Mononuclear cell (primary cell): ENCODE data around the gene UBR3. TPM values are rescaled to one million over a fixed set of nuclear protein-coding genes. Genes with fewer than 3 reads are reported as not detected.

ENCODE experiments used
- H3K27me3 ChIP-seq: 2 replicates; pipeline ENCODE4 v1.6.0; 2011; ENCODE audit warnings: low read length, control low read depth; ENCODE audit not compliant: insufficient read depth
- H3K4me1 ChIP-seq: 2 replicates; pipeline ENCODE4 v1.5.1; 2011; ENCODE audit warnings: mild to moderate bottlenecking, low read length, control low read depth; ENCODE audit not compliant: insufficient read depth
- H3K4me3 ChIP-seq: 2 replicates; pipeline ENCODE4 v1.5.1; 2011; ENCODE audit warnings: mild to moderate bottlenecking, low read length, moderate library complexity
- H3K9me3 ChIP-seq: 2 replicates; pipeline ENCODE4 v1.5.1; 2011; ENCODE audit warnings: low read depth, mild to moderate bottlenecking, control low read depth, low read length
- total RNA-seq: library from RNA; depleted of rRNA; stranded (reverse); fragments of >200 nt; gene quantifications from one replicate; pipeline ENCODE4 v1.2.3, GENCODE V29; 2012

Gene UBR3
- total RNA-seq, 1 donor = 38.5 TPM

DNA sequence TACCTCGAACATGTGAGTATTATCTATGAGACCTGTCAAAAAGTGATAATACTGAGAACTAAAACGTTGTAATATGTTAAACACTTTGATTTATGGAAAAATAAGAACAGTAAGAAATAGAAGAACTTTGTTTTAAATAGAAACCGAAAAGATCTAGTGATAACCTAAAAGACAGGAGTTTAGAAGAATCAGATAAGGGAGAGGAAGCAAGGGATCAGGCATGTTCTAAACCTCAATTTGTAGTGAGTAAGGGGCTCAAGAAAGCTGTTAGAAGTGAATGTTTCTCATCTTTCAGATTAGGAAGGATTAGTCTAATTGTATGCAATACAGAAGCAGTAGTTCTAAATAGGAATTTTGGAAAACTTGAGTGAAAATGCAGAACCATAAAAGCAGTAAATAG lies 182.0 kb downstream of the UBR3 start:
- H3K4me1 ChIP-seq = no peaks in the 10 kb centered on the region
- no peaks in the 10 kb centered on the region for H3K27me3 ChIP-seq
- no peak overlapping the region for H3K4me3 ChIP-seq
- no peaks in the 10 kb centered on the region for H3K9me3 ChIP-seq

DNA sequence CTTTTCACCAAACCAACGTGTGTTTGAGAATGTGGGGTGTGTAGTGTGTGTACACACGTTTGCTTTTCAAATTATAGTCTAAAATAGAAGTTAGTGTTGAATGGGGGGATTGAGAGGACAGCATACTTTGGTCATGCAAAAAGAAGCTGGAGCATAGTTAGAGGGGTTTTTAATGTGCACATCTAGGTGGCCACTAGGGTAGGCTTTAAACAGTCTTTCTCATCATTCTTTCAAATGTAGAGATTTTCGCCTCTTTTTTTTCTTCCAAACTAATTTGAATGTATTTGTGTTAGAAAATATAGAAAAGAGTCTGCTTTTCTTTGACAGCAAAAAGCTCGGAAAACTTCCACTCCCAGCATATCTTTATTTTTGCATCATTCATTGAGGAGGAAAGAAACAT lies 185.5 kb downstream of the UBR3 start:
- Histone ChIP-seq H3K27me3 (no peaks in the 10 kb centered on the region), H3K9me3 (no peaks in the 10 kb centered on the region), H3K4me3 (no peak overlapping the region), H3K4me1 (no peaks in the 10 kb centered on the region)

DNA sequence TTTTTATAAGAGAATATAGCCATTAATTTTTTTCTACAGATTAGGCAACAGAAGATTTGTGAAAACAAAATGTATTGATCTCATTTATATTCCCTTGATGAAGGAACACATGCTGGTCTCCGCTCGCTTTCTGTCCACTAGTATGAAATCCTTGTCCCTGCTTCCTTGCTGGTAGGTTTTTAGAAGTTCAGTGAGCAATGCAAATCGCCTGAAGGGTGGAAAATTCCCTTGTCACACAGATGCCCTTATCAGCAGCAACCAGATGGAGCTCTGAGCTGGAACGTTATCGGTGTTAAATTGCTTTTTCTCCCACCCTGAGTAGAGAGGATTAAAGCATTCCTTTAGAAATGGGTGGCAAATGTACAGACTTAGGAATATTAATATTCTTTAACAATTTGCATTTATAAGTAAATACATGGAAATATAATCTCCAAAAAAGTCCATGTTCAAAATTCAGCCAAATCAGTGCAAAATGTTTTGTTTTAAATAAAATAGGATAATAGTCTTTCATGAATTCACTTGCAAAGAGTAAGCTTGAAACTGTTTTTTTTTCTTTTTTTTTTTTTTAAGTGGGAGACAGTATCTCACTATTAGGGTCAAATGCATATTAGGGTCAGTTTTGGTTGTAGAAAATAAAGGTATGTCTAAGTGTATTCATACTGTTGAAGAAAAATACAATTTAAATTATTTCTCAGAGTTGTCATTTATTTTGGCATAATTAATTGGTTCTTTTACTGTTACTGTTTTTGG lies 186.7 kb downstream of the UBR3 start:
- Histone ChIP-seq H3K4me3 (no peak overlapping the region), H3K27me3 (no peaks in the 10 kb centered on the region), H3K9me3 (no peaks in the 10 kb centered on the region), H3K4me1 (no peaks in the 10 kb centered on the region)

DNA sequence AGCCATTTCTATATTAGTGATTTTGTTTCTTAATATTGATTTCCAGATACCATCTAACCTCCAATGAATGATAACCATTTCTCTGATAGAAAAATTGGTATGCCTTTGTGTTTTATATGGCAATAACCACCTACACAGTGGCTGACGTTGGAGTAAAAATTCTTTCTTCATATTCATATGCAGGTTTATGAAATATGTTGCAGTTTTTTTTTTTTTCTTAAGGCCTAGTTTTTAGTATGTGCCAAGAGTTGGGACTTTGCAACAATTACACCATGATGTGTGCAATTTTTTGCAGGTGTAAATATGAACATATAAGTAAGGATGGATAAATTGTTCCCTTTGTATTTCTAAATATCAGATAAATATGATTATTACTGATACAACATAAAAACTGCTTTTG lies 187.5 kb downstream of the UBR3 start:
- Histone ChIP-seq H3K4me1 (no peaks in the 10 kb centered on the region), H3K9me3 (no peaks in the 10 kb centered on the region), H3K27me3 (no peaks in the 10 kb centered on the region), H3K4me3 (no peak overlapping the region)

DNA sequence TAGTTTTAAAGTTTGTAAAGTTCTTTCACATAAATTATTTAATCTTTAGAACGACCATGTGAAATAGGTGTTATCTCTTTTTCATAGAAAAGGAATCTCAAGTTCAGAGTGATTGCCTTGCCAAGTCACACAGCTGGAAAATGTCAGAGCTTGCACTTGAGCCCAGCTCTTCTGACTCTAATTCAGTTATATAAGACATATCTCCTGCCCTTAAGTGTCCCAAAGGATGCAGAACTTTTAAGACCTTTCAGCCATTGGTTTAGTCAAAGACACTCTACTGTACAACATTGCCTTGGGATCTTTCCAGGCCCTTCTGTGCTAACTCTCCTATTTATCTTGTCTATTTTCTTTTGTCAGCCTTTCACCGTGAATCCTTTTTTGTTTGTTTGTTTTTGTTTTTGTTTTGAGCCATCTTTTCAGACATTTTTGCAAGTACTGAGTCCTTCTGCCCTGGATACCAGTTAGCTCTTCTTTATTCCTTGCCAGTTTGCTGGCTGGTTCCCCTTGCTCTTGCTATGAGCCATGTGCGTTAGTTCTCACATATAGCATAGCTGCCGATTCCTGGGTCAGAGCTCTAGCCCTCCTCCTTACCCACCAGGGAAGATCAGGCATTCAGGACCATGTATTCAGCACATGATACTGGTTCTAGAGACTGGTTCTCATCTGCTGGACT lies 190.7 kb downstream of the UBR3 start:
- no peaks in the 10 kb centered on the region for H3K4me1 ChIP-seq
- H3K9me3 ChIP-seq = no peaks in the 10 kb centered on the region
- no peak overlapping the region for H3K4me3 ChIP-seq
- H3K27me3 ChIP-seq = no peaks in the 10 kb centered on the region

DNA sequence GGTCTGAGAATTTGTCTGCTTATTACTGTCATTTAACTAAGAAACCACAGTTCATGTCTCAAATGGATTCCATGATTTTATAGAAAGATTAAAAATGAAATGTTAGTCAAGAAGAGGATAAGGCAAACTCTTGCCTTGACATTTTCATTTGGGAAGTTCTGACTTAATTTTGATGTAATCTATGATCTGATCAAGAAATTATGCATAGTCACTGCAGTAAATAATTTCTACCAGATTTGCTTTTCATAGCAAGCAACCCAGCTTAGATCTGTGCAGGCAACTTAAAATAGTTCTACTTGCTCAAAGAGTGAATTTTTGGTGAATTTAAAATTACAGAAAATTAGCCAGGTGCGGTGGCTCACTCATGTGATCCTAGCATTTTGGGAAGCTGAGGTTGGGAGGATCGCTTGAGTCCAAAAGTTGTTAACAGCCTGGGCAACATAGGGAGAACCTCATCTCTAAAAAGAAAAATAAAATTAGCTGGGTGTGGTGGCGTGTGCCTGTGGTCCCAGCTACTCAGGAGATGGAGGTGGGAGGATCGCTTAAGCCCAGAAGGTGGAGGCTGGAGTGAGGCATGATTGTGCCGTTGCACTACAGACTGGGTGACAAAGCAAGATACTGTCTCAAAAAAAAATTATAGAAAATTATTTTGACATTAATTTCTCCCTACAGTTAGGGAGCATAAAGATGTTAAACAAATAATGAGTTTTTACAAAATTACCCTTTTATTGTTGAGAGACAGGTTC lies 192.0 kb downstream of the UBR3 start:
- no peak overlapping the region for H3K4me3 ChIP-seq
- no peaks in the 10 kb centered on the region for H3K27me3 ChIP-seq
- H3K9me3 ChIP-seq = no peaks in the 10 kb centered on the region

DNA sequence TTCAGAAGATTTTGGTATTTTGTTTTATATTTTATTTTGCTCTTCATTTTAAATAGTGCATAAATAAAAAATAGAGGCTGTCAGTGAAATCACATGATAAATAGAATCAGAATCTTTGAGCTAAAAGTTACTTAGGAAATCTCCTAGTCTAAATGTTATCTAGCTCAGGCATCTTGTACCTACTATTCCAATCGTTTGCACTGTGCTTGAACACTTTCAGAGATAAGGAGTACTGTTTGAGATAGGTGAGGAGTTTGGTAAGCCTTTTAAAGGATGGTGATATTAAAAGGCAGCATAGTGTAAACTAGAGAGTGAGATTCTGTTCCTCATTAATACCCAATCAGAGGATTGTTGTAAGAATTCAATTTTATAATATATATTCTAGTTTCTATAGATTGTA lies 193.5 kb downstream of the UBR3 start:
- Histone ChIP-seq H3K27me3 (no peaks in the 10 kb centered on the region), H3K4me1 (no peaks in the 10 kb centered on the region), H3K4me3 (no peak overlapping the region), H3K9me3 (no peaks in the 10 kb centered on the region)

More for the DNA sequence above, 192.0 kb downstream of the UBR3 start:
- no peaks in the 10 kb centered on the region for H3K4me1 ChIP-seq

DNA sequence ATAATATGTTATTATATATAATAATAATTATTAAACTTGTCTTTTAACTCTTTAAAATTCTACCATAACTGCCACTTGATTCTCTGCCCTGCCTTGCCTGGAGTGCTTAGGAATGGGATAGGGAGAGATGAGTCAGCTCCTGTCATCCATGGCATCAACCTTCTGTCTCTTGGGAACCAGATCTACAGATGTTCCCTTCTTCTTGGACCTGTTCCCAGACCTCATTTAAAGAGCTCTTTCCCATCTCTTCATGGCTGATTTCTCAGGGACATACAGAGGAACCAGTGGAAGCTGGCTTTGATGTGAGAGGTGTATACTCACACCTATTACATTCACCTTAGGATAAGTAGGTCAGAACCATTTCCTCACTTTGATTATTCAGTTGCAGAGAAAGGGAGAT lies 195.4 kb downstream of the UBR3 start:
- no peaks in the 10 kb centered on the region for H3K27me3 ChIP-seq
- H3K9me3 ChIP-seq = no peaks in the 10 kb centered on the region
- no peaks in the 10 kb centered on the region for H3K4me1 ChIP-seq
- H3K4me3 ChIP-seq = no peak overlapping the region

DNA sequence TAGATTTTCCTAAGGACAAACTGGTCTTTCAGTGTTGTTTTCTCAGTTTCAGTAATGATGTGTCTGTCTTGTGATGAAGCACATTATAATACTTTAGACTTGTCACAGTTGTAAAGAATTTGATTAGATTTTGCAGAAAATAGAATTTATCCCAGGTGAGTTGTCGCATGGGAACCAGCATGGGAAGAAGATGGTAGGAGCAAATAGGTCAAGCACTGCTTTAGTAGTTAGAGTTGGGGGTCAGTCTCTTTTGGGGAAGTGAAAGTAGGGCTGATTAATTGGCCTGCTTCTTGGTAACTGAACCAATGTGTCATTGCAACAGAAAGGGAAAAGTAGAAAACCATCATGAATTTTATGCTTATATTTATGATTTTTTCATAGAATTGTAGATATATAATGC lies 197.5 kb downstream of the UBR3 start:
- H3K27me3 ChIP-seq = no peaks in the 10 kb centered on the region
- H3K4me1 ChIP-seq = no peaks in the 10 kb centered on the region
- H3K9me3 ChIP-seq = no peaks in the 10 kb centered on the region
- H3K4me3 ChIP-seq = no peak overlapping the region

DNA sequence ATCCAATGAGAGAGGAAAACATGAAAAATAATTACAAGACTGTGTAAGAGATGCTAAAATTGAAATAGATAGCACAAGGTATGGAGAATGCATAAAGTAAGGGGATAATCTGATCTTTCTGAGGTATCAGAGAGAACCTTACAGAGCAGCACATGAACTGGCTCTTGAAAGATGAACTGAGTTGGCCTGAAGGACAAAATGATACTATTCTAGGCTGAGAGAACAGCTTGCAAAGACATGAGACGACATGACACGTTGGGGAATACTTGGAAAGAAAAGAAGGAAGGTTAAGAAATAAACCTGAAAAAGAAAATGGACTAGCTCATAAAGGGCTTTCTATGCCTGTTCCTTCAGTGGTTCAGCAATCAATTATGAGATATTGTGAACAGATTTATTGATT lies 198.0 kb downstream of the UBR3 start:
- no peaks in the 10 kb centered on the region for H3K4me1 ChIP-seq
- no peaks in the 10 kb centered on the region for H3K9me3 ChIP-seq
- H3K4me3 ChIP-seq = no peak overlapping the region
- H3K27me3 ChIP-seq = no peaks in the 10 kb centered on the region

DNA sequence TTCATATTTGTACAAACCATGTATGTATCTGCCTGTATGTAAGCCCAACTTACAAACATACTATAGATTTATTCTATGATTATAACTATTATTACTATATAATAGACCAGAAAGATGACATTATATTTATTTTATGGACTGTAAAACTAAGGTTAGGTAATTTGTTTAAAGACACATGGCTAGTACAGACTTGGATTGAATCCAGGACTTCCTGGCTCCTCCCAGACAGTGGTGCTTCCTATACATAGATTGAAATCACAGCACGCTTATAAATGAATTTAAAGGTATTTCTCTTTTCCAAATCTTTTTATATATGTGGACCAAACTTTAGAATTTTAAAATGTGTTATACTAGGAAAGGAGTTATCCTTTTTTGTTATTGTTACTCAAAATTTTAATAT lies 199.1 kb downstream of the UBR3 start:
- H3K27me3 ChIP-seq = no peaks in the 10 kb centered on the region
- no peaks in the 10 kb centered on the region for H3K9me3 ChIP-seq
- no peaks in the 10 kb centered on the region for H3K4me1 ChIP-seq
- H3K4me3 ChIP-seq = no peak overlapping the region

DNA sequence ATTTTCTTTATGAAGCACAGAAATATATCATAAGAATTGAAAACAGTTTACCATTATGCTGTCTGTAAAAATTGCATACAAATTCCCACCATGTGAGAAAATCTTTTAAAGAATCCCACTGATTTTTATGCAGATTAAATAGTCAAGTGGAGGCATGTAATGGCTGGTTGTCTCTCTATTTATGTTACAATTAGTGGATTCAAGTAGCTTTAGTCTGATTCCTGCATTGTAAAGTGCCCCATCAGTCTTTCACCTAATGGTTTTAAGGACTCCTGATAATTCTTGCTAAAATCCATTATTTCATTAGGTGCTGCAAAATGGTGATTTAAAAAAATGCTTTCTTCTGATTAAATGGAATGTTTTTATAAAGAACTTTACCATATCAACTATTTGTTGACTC lies 202.3 kb downstream of the UBR3 start:
- Histone ChIP-seq H3K4me1 (no peaks in the 10 kb centered on the region), H3K9me3 (no peaks in the 10 kb centered on the region), H3K4me3 (no peak overlapping the region), H3K27me3 (no peaks in the 10 kb centered on the region)

DNA sequence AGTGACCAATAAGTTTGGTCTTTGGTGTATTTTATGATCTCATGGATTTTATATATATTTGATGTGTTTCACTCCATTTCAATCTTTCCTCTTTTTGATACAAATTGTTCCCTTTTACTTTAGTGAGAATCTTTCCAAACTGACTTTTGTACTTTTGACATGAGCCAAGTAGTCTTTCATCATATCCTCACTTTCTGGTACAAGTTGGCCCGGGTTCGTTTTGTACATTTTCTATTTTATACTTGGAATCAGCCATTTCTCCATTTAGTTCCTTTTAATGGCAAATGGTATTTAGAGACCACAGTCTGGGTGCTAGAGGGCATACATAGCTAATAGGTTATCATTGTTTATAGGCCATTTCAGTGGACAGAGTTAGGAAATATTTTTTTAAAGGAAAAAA lies 202.8 kb downstream of the UBR3 start:
- Histone ChIP-seq H3K9me3 (no peaks in the 10 kb centered on the region), H3K4me3 (no peak overlapping the region), H3K27me3 (no peaks in the 10 kb centered on the region), H3K4me1 (no peaks in the 10 kb centered on the region)

DNA sequence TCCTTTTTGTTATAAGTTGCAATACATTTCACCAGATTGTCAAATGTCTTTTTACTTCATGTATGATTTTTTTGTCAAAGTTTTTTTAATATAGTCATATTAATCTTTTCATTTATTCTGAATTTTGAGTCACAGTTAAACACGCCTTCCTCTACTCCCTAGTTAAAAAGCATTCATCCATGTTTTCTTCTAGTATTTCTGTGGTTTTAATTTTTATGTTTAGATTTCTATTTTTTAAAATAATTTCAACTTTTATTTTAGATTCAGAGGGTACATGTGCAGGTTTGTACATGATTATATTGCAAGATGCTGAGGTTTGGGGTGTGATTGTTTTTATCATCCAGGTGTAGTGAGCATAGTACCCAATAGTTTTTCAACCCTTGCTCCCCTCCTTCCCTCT lies 204.0 kb downstream of the UBR3 start:
- Histone ChIP-seq H3K4me3 (no peak overlapping the region), H3K9me3 (no peaks in the 10 kb centered on the region), H3K4me1 (no peaks in the 10 kb centered on the region), H3K27me3 (no peaks in the 10 kb centered on the region)

DNA sequence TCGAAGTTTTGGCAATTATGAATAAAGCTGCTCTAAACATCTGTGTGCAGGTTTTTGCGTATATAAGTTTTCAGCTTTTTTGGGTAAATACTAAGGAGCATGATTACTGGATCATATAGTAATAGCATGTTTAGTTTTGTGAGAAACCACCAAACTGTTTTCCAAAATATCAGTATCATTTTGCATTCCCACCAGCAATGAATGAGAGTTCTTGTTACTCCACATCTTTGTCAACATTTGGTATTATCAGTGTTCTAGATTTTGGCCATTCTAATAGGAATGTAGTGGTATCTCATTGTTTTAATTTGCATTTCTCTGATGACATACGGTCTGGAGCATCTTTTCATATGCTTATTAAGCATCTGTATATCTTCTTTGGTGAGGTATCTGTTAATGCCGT lies 207.3 kb downstream of the UBR3 start:
- Histone ChIP-seq H3K4me3 (no peak overlapping the region), H3K27me3 (no peaks in the 10 kb centered on the region), H3K4me1 (no peaks in the 10 kb centered on the region), H3K9me3 (no peaks in the 10 kb centered on the region)
